GM21737 (cell line): ENCODE measurements around the gene PPIC.
"Not testable (repeated sequence)": the region's sequence is repeated elsewhere in the genome, so short reads cannot be mapped to it uniquely, and the experiment has no call there.

Experiments
- ATAC-seq: cut with Tn5 transposase; IDR thresholded peaks from one replicate; pipeline ENCODE4 v1.9.1; 2021; ENCODE audit warnings: mild to moderate bottlenecking, moderate library complexity; ENCODE audit not compliant: unreplicated experiment

PPIC gene

GRCh38 chr5:123012321-123012720 is 24.2 kb downstream of the PPIC start:
- ATAC-seq, result no peak

GRCh38 chr5:123007754-123008153 is 28.8 kb downstream of the PPIC start:
- no peak for ATAC-seq

GRCh38 chr5:123007182-123007581 is 29.3 kb downstream of the PPIC start:
- ATAC-seq, result no peak

GRCh38 chr5:123001808-123002207 is 34.7 kb downstream of the PPIC start:
- no peak for ATAC-seq

GRCh38 chr5:123000731-123001130 is 35.8 kb downstream of the PPIC start:
- no peak for ATAC-seq

GRCh38 chr5:122999947-123000563 is 36.5 kb downstream of the PPIC start:
- ATAC-seq, result peak; percentile 92

- ATAC-seq, result no peak
Observed at GRCh38 chr5:122997294-122997693, 39.2 kb downstream of the PPIC start.

- no peak for ATAC-seq
Observed at GRCh38 chr5:122996091-122996490, 40.4 kb downstream of the PPIC start.

GRCh38 chr5:122985954-122986721 is 50.4 kb downstream of the PPIC start:
- ATAC-seq, result peak; percentile 87

- no peak for ATAC-seq
Observed at GRCh38 chr5:122985006-122985700, 51.4 kb downstream of the PPIC start.

GRCh38 chr5:122984425-122984824 is 52.1 kb downstream of the PPIC start:
- ATAC-seq, result no peak

GRCh38 chr5:122982376-122982775 is 54.1 kb downstream of the PPIC start:
- no peak for ATAC-seq

- no peak for ATAC-seq
Observed at GRCh38 chr5:122981846-122982245, 54.7 kb downstream of the PPIC start.

GRCh38 chr5:122978644-122979297 is 57.8 kb downstream of the PPIC start:
- no peak for ATAC-seq

GRCh38 chr5:122978068-122978467 is 58.5 kb downstream of the PPIC start:
- ATAC-seq, result no peak

GRCh38 chr5:122977319-122977718 is 59.2 kb downstream of the PPIC start:
- no peak for ATAC-seq

GRCh38 chr5:122974251-122974650 is 62.3 kb downstream of the PPIC start:
- not testable (repeated sequence) for ATAC-seq

- ATAC-seq, result not testable (repeated sequence)
Observed at GRCh38 chr5:122973759-122974158, 62.8 kb downstream of the PPIC start.
